HepG2 (cell line): Measurements from ENCODE around the gene CPN1.

Source experiments
- CREB1 ChIP-seq, 2 experiments: fragments of 450-650 bp in 1 of 2; IDR thresholded peaks; 2 replicates each; pipeline ENCODE4 v1.6.1; 2016 to 2017; ENCODE audit warnings: control low read depth in 1 of 2, mild to moderate bottlenecking in 1 of 2, missing compliant biosample characterization in 1 of 2, missing genetic modification characterization in 1 of 2
- MAX ChIP-seq: IDR thresholded peaks from 2 replicates; pipeline ENCODE4 v1.6.1; 2012; ENCODE audit warnings: inconsistent platforms
- SIN3A ChIP-seq: IDR thresholded peaks from 2 replicates; pipeline ENCODE4 v1.6.1; 2011; ENCODE audit warnings: low read depth, mild to moderate bottlenecking, control low read depth, low read length, borderline replicate concordance
- SRSF9 ChIP-seq: fragments of 200-400 bp; formaldehyde crosslinking; IDR thresholded peaks from 2 replicates; pipeline ENCODE4 v1.6.1; 2018; ENCODE audit warnings: borderline replicate concordance, mild to moderate bottlenecking, low read depth, low read length; ENCODE audit not compliant: insufficient read depth, poor library complexity, severe bottlenecking
- TF ChIP-seq, protein P1 (sequence below): sonication (generic); formaldehyde crosslinking; IDR thresholded peaks from 2 replicates; pipeline ENCODE4 v1.5.0; 2020; ENCODE audit warnings: mild to moderate bottlenecking, missing genetic modification reagents, moderate library complexity

- TF ChIP-seq, protein P1, sequence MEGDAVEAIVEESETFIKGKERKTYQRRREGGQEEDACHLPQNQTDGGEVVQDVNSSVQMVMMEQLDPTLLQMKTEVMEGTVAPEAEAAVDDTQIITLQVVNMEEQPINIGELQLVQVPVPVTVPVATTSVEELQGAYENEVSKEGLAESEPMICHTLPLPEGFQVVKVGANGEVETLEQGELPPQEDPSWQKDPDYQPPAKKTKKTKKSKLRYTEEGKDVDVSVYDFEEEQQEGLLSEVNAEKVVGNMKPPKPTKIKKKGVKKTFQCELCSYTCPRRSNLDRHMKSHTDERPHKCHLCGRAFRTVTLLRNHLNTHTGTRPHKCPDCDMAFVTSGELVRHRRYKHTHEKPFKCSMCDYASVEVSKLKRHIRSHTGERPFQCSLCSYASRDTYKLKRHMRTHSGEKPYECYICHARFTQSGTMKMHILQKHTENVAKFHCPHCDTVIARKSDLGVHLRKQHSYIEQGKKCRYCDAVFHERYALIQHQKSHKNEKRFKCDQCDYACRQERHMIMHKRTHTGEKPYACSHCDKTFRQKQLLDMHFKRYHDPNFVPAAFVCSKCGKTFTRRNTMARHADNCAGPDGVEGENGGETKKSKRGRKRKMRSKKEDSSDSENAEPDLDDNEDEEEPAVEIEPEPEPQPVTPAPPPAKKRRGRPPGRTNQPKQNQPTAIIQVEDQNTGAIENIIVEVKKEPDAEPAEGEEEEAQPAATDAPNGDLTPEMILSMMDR (CRISPR knock-in tag): no peak
- TF ChIP-seq SIN3A (no peak), MAX (no peak), SRSF9 (no peak), CREB1 (IDR thresholded peaks at IDR 0.05) (no peak), CREB1 (CRISPR knock-in tag; IDR thresholded peaks at IDR 0.05) (no peak)
Measured at GRCh38 chr10:100124097-100124496, 42.4 kb upstream of the CPN1 start.
